Activated naive CD8-positive, alpha-beta T cell (primary cell): ENCODE results near the gene RGS6.

Experiments used
- H3K27ac Mint-ChIP-seq: one replicate; pipeline ENCODE4 v1.8.0; 2021; ENCODE audit warnings: mixed read lengths
- H3K27me3 Mint-ChIP-seq: one replicate; pipeline ENCODE4 v1.8.0; 2021; ENCODE audit warnings: mixed read lengths
- H3K36me3 Mint-ChIP-seq: one replicate; pipeline ENCODE4 v1.8.0; 2021; ENCODE audit warnings: mixed read lengths
- H3K4me1 Mint-ChIP-seq: one replicate; pipeline ENCODE4 v1.8.0; 2021; ENCODE audit warnings: low read depth, mixed read lengths
- H3K4me3 Mint-ChIP-seq: one replicate; pipeline ENCODE4 v1.8.0; 2021; ENCODE audit warnings: mild to moderate bottlenecking, mixed read lengths
- H3K9me3 Mint-ChIP-seq: one replicate; pipeline ENCODE4 v1.8.0; 2021; ENCODE audit warnings: low read depth, mixed read lengths

The RGS6 gene

GRCh38 chr14:72172049-72172448 is 239.8 kb downstream of the RGS6 start:
- Mint-ChIP-seq H3K27me3 (peaks cover 7% of the 10 kb centered on the region), H3K4me1 (no peaks in the 10 kb centered on the region), H3K4me3 (no peak overlapping the region), H3K27ac (no peak overlapping the region), H3K36me3 (no peaks in the 10 kb centered on the region), H3K9me3 (peaks cover 4% of the 10 kb centered on the region)

DNA sequence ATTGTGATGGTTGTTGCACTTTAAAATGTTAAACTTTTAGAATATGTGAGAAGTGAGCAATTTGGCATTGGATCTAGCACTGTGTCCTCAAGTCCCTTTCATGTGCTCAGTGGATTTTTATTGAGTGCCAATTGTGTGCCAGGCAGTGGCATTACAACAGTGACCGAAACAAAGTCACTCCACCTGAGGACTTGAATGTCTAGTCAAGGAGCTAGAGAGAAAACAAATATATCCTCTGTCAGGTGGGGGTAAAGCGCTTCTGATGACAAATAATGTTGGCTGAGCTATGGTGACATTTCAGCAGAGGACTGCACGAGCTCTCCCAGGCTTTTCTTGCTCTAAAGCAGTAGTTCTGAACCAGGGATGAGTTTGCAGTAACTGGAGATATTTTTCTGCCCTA is 240.4 kb downstream of the RGS6 start:
- H3K4me1 Mint-ChIP-seq: no peaks in the 10 kb centered on the region
- H3K4me3 Mint-ChIP-seq: no peak overlapping the region
- H3K9me3 Mint-ChIP-seq: peaks cover 4% of the 10 kb centered on the region
- no peaks in the 10 kb centered on the region for H3K36me3 Mint-ChIP-seq
- no peak overlapping the region for H3K27ac Mint-ChIP-seq
- peaks cover 7% of the 10 kb centered on the region for H3K27me3 Mint-ChIP-seq

DNA sequence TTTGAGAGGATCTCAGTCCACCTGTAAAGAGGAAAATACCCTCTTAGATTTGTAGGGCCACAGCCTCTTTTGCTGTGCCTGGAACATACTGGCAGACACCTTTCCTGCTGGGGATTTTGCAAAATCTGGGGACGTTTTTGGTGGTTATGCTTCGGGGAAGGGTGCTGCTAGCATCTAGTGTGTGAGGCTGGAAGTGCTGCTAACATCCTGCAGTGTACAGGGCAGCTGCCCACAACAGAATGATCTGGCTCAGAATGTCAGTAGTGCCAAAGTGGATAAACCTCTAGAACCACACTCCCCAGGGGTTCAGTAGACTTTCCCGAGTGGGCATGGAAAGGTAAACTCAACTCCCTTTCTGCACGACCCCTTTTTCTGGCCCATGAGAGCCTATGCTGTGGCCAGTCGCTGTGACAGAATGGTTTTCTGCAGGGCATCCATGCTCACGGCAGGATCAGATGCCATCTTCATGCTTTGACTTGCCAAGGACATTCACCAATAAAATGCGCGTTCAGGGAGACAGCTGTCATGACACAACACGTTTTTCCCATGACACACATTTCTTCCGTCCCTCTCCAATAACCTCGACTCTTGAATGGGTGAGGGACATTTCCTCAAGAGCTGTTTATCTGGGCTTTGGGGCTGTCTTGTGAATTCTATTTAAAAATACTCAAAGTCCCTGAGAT is 240.9 kb downstream of the RGS6 start:
- no peak overlapping the region for H3K27ac Mint-ChIP-seq
- H3K4me3 Mint-ChIP-seq: no peak overlapping the region
- no peaks in the 10 kb centered on the region for H3K36me3 Mint-ChIP-seq
- H3K4me1 Mint-ChIP-seq: no peaks in the 10 kb centered on the region
- H3K9me3 Mint-ChIP-seq: peaks cover 4% of the 10 kb centered on the region
- H3K27me3 Mint-ChIP-seq: peaks cover 9% of the 10 kb centered on the region

DNA sequence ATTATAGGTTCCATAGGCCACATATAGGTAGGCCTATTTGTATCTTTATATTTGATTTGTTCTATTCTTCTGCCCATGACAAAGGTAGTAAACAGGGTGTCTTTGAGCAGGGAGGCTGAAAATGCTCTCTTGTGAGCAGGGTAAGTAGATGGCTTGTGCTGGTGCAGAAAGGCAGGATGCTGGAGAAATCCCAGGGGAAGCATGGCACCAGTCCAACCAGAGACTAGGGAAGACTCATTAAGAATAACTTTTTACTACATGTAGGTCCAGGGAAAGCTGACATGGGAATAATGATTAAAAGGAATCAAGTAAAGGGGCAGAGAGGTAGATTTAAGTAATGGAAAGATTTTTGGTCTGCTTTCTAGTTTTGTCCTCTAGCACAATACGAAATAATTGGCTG is 245.0 kb downstream of the RGS6 start:
- Mint-ChIP-seq H3K9me3 (peaks cover 17% of the 10 kb centered on the region), H3K27me3 (peaks cover 11% of the 10 kb centered on the region), H3K36me3 (no peaks in the 10 kb centered on the region), H3K4me3 (no peak overlapping the region), H3K27ac (no peak overlapping the region), H3K4me1 (no peaks in the 10 kb centered on the region)

DNA sequence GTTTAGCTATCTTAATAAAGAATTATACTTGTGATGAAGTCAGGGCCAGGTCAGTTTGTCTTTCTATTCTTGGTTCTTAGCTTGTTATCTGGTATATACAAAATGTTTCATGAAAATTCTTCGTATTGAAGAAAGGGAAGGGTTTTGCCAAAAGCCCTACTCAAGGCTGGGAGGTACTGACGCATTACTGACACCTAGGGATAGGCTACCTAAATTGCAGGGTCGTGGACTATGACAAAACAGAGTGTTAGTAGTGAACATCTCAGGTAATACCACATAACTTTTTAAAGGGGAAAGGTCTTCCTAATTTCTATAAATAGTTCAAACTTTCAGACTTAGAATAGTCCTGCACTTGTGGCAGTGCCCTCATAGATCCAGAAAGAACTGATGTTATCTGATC is 246.3 kb downstream of the RGS6 start:
- no peaks in the 10 kb centered on the region for H3K36me3 Mint-ChIP-seq
- H3K27ac Mint-ChIP-seq: no peak overlapping the region
- H3K4me3 Mint-ChIP-seq: no peak overlapping the region
- peaks cover 11% of the 10 kb centered on the region for H3K27me3 Mint-ChIP-seq
- peaks cover 7% of the 10 kb centered on the region for H3K4me1 Mint-ChIP-seq
- peaks cover 17% of the 10 kb centered on the region for H3K9me3 Mint-ChIP-seq

- Mint-ChIP-seq H3K36me3 (no peaks in the 10 kb centered on the region), H3K27ac (no peak overlapping the region), H3K4me1 (peaks cover 7% of the 10 kb centered on the region), H3K9me3 (peaks cover 17% of the 10 kb centered on the region), H3K4me3 (no peak overlapping the region), H3K27me3 (peaks cover 6% of the 10 kb centered on the region)
Observed at GRCh38 chr14:72182708-72183432, 250.6 kb downstream of the RGS6 start.

DNA sequence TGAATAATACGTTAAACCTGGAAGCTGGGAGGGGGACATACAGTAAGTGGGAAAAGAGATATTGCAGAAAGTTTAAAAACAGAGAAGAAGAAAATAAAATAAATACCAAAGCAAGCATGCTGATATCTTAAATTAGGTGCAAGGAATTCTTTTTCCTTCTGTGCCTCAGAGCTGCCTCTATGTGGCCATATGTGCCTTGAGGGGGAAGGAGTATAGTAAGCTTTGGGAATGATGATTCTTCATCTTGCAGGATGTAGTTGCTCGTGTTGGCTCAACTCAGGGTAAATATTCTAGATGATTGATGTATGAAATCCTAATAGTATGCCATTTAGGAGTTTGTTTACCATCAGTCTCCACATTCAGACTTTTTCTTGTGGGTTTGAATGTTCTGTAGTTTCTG is 251.4 kb downstream of the RGS6 start:
- H3K4me1 Mint-ChIP-seq: peaks cover 7% of the 10 kb centered on the region
- H3K36me3 Mint-ChIP-seq: no peaks in the 10 kb centered on the region
- H3K27ac Mint-ChIP-seq: no peak overlapping the region

GRCh38 chr14:72186523-72186922 is 254.3 kb downstream of the RGS6 start:
- no peak overlapping the region for H3K4me3 Mint-ChIP-seq
- H3K36me3 Mint-ChIP-seq: no peaks in the 10 kb centered on the region
- peaks cover 7% of the 10 kb centered on the region for H3K4me1 Mint-ChIP-seq
- H3K27ac Mint-ChIP-seq: no peak overlapping the region
- peaks cover 3% of the 10 kb centered on the region for H3K27me3 Mint-ChIP-seq
- H3K9me3 Mint-ChIP-seq: no peaks in the 10 kb centered on the region

More for the DNA sequence above, 251.4 kb downstream of the RGS6 start:
- peaks cover 3% of the 10 kb centered on the region for H3K27me3 Mint-ChIP-seq
- peaks cover 13% of the 10 kb centered on the region for H3K9me3 Mint-ChIP-seq
- no peak overlapping the region for H3K4me3 Mint-ChIP-seq

DNA sequence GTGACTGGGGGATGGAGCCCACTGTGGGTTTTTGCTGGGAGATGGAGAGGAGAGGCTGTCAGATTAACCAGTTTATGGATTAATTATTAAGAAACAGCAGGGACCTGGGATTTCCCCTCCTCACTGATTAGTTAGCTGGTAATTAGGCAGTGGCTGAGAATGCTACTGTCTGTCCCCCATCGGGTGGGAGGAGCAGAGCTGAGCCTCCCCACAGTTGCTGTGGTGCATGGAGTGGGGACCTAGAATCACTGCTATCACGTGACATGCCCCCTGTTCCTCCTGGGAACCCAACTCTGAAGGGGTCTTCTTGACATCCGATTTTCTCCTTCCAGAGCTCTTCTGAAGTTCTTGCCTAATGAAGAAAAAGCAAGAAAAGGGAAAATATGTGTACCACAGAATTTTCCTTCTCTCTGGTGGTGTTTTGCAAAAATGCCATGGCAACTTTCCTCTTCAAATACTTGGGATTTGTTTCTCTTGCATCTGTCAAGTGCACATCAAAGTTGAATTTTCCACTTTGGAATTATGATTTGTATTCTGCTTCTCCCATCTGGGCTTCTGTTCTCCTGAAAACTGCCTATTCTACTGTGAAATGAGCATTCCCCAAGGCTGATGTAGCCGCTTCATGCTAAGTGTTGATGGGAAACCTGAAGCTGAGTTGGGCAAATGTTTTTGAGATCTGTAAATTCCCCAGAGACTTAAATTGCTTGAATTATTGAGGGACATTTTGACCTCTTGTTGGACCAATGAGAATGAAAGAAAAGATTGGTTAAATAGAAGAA is 264.2 kb downstream of the RGS6 start:
- Mint-ChIP-seq H3K27ac (no peak overlapping the region), H3K36me3 (no peaks in the 10 kb centered on the region), H3K4me3 (no peak overlapping the region), H3K9me3 (no peaks in the 10 kb centered on the region), H3K27me3 (no peaks in the 10 kb centered on the region), H3K4me1 (no peaks in the 10 kb centered on the region)

GRCh38 chr14:72201645-72202044 is 269.4 kb downstream of the RGS6 start:
- Mint-ChIP-seq H3K27ac (no peak overlapping the region), H3K36me3 (no peaks in the 10 kb centered on the region), H3K4me1 (no peaks in the 10 kb centered on the region), H3K9me3 (no peaks in the 10 kb centered on the region), H3K4me3 (no peak overlapping the region), H3K27me3 (peaks cover 2% of the 10 kb centered on the region)

DNA sequence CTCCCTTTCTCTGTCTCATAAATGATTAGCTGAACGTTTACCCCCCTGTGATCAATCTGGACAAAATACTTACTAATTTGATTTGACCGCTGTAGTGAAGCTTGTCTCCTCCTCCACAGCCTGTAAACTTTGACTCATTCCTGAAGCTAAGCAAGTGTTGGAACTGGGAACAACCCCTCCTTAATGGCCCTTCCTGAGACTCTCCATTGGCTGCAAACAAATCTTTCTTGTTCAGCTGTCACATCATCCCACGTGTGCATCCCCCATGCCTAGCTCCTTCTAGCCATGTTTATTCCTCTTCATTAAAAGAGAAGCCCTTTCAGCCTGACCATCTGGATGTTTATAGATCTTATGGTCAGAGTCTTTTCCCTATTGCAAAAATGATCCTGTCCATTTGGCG is 281.2 kb downstream of the RGS6 start:
- peaks cover 6% of the 10 kb centered on the region for H3K27me3 Mint-ChIP-seq
- peaks cover 8% of the 10 kb centered on the region for H3K9me3 Mint-ChIP-seq
- no peaks in the 10 kb centered on the region for H3K36me3 Mint-ChIP-seq
- H3K27ac Mint-ChIP-seq: no peak overlapping the region
- no peaks in the 10 kb centered on the region for H3K4me1 Mint-ChIP-seq
- no peak overlapping the region for H3K4me3 Mint-ChIP-seq

DNA sequence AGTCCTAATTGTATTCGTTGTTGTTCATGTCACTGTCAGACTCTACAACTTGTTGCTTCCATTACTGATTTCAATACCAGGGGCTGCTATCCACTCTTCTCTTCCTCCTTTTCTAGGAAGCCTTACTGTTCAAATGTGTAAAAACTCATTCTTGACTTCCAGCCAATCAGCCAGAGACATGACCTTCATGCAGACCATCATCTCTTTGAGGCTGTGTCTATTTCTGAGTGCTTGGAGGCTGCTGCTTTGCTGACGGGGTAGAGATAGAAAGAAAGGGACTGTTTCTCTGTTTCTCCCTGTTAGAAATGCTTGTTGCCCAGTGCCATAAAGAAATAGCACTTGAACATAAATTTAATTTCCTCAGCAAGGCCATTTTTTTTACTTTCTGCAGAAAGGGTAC is 282.9 kb downstream of the RGS6 start:
- Mint-ChIP-seq H3K27me3 (peaks cover 6% of the 10 kb centered on the region), H3K36me3 (no peaks in the 10 kb centered on the region), H3K4me3 (no peak overlapping the region), H3K9me3 (peaks cover 8% of the 10 kb centered on the region), H3K27ac (no peak overlapping the region), H3K4me1 (no peaks in the 10 kb centered on the region)

DNA sequence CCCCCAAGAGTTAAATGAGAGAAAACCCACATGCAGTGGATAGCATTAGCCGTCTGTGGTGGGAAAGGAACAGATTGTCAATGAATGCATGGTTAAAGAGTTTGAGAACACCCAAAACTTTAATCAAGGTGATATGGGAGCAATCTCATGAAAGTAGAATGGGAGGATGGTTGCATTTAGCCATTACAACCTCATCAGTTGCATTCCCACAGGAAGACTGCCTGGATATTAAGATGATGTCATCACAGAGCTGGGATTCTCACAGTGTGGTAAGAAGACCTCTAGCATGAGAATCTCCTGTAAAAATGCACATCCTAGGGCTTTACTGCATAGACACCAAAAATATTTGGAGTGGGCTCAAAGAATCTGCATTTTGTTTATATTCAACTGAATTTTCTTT is 284.9 kb downstream of the RGS6 start:
- H3K27me3 Mint-ChIP-seq: peaks cover 8% of the 10 kb centered on the region
- H3K4me1 Mint-ChIP-seq: no peaks in the 10 kb centered on the region
- peaks cover 21% of the 10 kb centered on the region for H3K9me3 Mint-ChIP-seq
- H3K4me3 Mint-ChIP-seq: no peak overlapping the region
- no peak overlapping the region for H3K27ac Mint-ChIP-seq
- H3K36me3 Mint-ChIP-seq: no peaks in the 10 kb centered on the region

- Mint-ChIP-seq H3K27me3 (peaks cover 3% of the 10 kb centered on the region), H3K36me3 (no peaks in the 10 kb centered on the region)
Observed at GRCh38 chr14:72222046-72222445, 289.8 kb downstream of the RGS6 start.

DNA sequence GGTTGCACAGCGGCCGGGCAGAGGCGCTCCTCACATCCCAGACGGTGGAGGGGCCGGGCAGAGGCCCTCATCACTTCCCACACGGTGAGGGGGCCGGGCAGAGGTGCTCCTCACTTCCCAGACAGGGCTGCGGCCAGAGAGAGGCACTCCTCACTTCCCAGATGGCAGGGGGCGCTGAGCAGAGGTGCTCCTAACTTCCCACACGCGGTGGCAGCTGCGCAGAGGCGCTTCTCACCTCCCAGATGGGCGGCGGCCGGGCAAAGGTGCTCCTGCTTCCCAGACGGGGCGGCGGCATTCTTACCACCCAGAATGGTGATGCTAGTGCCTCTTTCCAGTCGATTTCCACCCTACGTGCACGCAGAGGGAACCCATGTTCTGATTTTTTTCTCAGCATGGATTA is 304.4 kb downstream of the RGS6 start:
- Mint-ChIP-seq H3K27me3 (no peaks in the 10 kb centered on the region), H3K9me3 (no peaks in the 10 kb centered on the region), H3K36me3 (no peaks in the 10 kb centered on the region), H3K4me3 (no peak overlapping the region), H3K27ac (no peak overlapping the region), H3K4me1 (peaks cover 6% of the 10 kb centered on the region)

More at GRCh38 chr14:72222046-72222445, 289.8 kb downstream of the RGS6 start:
- H3K27ac Mint-ChIP-seq: no peak overlapping the region
- H3K9me3 Mint-ChIP-seq: peaks cover 13% of the 10 kb centered on the region
- no peak overlapping the region for H3K4me3 Mint-ChIP-seq
- H3K4me1 Mint-ChIP-seq: no peaks in the 10 kb centered on the region
